Measurements from ENCODE around the gene CDK11A.
"Not testable (repeated sequence)": the region's sequence is repeated elsewhere in the genome, so short reads cannot be mapped to it uniquely, and the experiment has no call there.

CDK11A gene

DNA sequence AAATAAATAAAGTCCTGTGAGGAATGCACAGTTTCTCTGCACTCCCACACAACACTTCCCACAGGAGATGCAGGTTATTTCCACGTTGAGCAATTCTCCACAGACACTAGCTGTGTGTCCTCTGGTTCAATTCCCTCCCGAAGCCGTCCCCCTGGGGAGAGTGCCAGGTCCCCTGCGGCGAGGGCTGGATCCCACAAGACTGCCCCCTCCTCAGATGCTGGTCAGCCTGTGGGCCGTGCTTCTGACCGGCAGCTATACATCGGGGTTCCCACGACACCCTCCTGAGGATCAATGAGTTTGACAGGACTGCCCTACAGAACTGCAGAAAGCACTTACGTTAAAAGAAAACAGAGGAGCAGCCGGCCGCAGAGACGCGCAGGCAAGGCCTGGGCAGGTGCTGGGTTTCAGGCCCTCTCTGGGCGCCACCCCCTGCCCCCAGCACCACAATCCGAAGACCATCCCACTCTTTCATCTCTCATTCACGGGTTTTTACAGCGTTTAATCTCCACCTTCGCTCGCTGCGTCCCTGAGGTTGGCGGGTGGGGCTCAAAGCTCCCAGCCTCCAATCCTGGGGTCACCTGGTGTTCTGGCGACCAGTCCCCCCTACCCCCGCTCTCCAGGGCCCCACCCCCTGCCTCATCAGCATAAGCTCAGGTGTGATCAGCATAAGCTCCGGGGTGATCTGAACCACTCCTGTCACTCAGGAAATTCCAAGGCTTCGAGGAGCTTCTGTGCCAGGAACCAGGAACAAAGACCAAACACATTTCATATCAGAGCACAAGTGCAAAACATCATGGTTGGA, 40.9 kb downstream of the CDK11A start:
- no peak for DNase-seq

DNA sequence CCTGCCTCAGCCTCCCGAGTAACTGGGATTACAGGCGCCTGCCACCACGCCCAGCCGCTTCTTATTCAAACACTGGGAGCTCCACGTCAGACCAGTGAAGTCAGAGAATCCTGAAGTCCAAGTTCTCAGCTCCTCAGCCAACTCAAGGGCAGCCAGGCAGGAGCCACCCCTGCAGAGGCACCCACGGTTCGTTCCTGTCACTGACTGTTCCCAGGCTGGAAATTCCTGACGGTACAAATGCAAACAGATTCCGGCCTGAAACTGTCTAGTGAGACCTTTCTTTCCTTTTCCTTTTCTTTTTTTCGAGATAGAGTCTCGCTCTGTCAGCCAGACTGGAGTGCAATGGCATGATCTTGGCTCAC, 43.3 kb downstream of the CDK11A start:
- DNase-seq = no peak

DNA sequence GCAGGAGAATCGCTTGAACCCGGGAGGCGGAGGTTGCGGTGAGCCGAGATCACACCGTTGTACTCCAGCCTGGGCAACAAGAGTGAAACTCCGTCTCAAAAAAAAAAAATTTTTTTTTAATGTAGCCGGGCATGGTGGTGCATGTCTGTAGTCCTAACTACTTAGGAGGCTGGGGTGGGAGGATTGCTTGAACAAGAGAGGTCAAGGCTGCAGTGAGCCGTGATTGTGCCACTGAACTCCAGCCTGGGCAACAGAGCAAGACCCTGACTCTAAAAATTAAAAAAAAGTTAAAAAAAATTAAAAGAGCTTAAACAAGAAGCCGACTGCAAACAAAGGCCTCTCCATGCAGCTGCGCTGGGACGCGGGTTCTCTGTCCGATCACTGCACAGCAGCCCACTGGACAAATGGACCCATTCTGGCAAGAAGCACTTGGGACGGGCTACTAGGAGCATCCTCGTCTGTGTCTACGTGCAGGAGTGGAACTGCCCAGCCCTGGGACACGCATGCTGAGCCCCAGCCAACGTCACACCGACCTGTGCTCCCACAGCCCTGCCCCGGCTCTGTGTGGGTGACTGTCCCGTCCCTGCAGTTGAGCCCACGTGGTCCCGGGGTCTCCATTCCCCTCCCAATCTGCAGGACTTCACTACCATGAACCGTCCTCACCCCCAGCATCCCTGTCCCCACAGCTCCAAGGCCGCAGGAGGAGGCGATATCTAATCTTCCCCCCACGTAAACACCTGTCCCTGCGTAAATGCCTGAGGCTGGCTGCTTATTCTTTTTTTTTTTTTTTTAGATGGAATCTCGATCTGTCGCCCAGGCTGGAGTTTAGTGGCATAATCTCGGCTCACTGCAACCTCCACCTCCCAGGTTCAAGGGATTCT, 43.9 kb downstream of the CDK11A start:
- DNase-seq = no peak

DNA sequence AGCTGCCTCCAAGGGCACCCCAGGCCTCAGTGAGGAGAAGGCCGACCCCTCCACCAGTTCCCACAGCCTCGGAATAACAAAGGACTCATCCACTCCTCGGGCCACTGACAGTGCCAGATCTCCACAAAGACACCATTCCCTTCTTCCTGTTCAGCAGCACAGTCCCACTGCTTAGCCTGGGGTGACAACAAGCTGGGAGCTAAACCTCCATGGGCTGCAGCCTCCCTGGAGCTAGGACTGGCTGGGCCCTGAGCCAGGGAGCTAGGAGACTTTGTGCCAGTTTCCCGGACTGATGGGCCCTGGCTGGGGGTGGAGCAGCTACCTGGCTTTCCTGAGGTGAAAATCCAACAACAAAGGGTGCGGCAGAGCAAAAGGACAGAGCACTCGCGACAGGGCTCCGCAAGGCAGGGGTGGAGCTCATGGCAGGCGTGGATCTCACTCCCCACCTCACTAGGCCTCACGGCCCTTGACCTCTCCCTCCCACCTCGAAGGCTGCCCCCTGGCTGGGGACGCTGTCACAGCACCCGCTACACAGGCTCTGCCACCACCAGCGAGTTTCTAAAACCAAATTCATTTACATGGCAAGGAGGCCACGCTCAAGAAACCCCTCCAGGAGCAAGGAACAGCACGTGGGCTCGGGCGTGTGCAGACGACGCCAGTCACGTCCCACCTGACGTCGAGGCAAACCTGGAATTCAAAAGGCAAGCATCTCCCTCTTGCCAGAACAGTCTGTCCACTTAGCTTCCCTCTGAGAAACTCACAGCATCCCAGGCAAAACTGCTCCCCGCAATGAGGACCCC, 45.4 kb downstream of the CDK11A start:
- no peak for DNase-seq

DNA sequence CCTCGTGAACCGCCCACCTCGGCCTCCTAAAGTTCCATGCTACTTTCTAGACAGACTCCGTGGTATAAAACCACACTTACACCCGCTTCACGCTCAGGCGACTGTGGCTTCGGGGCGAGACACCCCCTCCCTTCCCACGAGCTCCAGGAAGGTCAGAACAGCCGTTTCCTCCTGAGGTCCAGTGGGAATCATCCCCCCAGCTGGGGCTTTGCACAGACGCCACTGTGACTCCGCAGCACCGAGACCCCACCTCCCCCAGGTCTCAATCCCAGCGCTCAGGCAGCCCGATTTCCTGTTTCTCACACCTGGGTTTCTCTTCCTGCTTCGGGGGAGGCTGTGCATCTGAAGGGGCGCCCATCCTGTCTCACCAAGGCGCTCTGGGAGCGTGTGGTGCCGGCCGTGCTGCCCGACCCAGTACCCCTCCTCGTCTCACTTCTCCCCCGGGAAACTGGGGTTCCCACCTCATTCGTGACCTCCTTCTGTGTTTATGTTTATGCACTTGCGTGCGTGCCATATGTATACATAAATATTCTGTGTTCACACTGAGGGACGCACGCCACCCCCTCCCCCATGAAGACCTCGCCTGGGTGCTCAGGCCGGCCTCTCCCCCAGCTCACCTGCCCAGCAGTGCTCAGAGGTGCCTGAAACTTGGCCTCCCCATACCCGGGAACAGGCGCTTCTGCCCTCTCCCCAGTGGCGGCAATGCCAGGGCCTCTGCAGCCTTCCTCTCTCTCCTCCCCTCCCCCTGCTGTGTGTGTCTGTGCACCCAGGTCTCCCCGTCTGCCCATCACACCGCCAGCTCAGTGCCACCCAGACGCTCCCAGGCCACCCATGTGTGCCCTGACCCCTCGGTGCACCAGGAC, 46.2 kb downstream of the CDK11A start:
- DNase-seq = no peak

DNA sequence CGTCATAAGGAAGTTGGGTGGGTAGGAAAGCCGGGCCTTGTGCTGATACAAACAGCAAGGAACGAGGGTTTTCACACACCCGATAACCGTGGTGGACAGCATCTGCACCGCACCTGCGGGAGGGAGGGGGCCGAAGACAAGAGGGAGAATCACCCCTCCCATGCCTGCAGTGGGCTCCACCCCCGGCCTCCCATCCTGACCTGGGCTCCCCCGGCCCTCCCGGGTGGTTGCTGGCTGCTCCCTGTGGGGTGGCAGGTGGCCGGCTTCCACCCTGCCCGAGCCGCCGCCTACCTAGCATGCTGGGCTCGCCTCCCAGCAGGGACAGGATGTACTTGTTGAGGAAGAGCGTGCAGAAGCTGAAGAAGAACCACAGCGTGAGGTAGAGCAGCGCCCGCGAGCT, 48.1 kb downstream of the CDK11A start:
- DNase-seq = not testable (repeated sequence)

DNA sequence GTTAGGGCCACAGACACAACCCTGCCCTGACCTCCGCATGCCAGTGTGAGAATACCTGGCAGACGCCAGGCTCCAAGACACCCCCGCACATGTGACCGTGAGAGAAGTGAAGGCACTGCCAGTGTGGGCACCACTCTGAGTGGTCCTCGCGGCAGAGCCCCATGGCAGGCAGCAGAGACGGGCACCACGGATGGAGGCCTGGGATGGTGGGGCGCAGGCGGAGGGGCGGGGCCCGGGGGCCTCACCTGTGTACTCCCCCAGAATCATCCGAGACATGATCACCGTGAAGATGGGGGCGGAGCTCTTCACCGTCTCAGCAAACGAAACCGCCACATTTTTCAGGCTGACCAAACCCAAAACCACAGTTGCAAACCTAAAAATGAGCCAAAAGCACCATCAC, 48.9 kb downstream of the CDK11A start:
- DNase-seq = not testable (repeated sequence)

DNA sequence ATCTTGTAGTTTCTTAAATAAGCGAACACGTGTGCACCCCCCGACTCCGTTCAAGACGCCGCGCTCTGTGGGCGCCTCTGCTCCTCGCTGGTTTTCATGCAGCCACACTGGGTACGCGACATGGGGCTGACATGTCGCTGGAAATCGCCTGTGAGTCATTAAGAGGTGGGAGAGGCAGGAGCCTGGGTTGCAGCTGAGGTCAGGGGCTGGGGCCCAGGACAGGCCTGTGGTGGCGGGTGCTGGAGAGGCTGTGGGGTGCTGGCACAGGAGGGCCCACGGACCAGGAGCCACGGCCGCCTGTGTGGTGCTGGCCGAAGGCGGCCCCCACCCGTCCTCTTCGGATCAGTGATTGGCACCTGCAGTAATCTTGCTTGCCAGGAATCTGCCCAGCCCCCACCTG, 49.4 kb downstream of the CDK11A start:
- DNase-seq = not testable (repeated sequence)

DNA sequence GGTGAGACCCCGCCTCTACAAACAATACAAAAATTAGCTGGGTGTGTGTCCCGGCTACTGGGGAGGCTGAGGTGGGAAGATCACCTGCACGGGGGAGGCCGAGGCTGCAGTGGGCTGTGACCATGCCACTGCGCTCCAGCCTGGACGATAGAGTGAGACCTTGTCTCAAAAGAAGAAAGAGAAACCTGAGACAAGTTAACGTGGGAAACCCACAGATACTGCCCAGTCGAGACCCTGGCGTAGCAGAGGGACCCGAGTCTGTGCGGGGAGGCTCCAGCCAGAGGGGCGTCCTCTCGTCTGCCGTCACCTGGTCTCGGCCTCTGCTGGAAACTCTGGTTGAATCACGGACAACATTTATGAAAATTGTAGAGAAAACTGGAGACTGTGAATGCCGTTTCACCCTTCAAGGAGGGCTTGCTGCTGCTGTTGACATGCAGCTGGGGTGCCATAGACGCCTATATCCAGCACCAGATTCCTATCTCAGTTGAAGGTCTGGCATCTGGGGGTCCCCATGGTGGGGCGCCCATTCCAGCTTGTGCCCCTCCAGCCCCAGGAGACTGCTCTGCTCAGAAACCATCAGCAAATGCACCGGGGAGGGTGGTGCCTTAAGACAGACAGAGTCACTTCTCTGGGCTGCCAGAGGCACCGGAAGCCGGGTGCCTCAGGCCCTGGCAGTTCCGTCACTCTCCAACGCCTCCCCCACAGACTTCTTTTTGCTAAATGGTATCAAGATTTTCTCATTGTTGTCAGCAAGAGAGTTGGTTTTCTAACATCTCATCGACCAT, 51.8 kb downstream of the CDK11A start:
- no peak for DNase-seq

DNA sequence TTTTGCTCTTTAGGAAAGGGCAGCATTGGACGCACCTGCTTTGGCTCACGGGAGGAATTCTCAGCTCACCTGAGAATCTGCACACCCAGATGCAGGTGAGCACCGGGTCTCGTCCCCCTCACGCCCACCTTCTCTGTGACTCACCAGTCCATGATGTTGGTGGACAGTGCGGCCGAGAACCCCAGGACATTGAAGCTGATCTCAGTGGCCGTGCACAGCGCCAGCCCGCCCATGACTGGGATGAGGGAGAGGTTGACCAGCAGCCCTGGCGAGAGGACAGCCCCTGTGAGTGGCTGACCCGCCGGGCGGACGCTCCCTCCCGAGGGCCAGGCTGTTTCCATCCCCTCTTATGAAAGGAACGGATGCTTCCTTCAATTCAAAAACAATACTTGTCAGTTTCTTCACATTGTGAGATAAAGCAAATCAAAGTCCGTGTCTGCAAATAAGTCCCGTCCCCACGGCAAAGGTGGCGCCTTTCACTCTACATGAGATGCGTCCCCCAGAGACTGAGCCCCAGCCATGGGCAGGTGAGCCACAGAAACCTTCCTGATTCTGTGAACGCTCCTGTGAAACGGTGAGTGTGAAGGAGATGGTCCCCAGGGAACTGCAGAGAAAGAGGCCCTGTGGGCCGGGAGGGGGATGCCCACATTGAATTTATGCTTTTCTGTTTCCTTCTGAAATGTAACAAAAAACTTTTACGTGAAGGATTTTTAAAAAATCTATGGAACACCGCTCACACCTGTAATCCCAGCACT, 52.6 kb downstream of the CDK11A start:
- DNase-seq = no peak

DNA sequence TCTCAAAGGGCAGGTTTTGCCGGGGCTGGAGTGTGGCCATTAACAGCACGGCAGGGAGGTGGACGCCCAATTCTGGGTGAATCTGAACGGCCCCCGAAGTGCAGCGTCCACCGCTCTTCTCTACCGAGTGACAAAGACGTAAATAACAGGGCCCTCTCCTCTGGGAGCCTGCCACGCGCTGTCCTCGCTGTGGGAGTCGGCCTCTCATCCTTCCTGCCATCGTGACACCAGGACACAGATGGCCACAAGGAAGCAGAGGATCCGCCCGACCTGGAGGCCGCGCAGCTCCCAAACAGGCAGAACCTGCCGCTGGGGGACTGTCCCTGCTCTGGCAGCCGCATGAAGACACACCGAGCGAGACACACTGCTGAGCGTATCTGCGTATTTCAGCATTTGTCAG, 53.3 kb downstream of the CDK11A start:
- DNase-seq = no peak

DNA sequence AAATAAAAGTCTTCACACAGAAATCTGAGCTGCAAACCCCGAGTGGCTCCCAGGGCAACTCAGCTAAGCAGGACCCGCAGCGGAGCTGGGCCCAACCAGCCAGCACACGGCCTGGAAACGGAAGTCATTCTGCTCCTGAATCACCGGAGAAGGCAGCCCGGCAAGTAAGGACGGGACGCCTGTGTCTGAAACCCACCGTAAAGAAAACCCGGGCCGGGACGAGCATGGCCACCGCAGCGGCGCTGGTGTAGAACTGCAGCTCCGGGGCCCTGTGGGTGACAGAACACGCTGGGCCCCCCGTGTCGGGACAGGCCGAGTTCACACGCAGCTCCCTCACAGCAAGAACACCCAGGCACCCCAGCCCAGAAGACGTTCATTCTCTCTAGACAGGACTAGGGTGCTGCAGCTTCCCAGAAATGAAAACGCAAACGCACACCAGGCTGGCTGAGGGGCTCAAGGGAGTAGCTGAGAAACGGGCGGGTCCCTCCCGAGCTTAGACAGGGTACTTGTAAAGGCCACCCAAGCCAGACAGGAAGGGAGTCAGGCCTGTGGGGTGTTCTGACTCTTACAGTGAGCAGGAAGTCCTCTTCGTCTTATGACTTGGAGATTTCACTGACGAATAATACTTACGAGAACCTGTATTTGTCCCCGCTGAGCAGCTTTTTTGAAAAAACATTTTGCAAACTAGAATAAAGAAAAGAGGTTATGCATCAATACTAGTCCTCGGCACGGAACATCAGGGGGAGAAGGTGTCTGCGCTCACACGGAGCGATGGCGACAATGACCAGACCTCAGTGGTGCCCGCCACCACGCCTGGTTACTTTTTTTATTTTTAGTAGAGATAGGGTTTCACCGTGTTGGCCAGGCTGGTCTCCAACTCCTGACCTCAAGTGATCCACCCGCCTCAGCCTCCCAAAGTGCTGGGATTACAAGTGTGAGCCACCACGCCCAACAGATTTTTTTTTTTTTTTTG, 54.4 kb downstream of the CDK11A start:
- no peak for DNase-seq

DNA sequence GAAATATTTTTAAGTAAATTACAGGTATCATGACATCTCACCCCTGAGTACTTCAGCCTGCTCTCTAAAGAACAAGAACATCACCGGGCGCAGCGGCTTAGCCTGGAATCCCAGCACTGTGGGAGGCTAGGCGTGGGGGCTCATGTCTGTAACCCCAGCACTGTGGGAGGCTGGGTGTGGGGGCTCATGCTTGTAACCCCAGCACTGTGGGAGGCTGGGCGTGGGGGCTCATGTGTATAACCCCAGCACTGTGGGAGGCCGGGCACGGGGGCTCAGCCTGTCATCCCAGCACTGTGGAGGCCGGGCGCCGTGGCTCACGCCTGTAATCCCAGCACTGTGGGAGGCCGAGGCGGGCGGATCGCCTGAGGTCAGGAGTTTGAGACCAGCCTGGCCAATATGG, 57.6 kb downstream of the CDK11A start:
- no peak for DNase-seq

DNA sequence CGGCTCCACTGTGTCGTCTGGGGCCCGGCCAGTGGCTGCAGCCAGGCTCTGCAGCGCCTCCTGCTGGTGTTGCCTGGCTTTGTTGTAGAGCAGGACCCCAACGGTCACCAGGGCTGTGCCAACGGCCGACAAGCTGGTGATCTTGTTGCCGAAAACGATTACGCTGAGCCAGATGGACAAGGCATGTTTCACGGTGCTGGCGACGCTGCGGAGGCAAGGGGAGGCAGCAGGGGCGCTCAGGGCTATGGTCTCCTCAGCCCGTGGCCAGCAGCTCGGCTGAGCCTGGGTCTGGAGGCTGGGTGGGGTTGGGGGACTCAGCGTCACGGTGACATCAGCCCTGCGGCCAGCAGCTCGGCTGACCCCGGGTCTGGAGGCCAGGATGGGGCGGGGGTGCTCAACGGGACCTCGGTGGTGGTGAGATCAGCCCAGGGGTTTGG, 58.3 kb downstream of the CDK11A start:
- no peak for DNase-seq

DNA sequence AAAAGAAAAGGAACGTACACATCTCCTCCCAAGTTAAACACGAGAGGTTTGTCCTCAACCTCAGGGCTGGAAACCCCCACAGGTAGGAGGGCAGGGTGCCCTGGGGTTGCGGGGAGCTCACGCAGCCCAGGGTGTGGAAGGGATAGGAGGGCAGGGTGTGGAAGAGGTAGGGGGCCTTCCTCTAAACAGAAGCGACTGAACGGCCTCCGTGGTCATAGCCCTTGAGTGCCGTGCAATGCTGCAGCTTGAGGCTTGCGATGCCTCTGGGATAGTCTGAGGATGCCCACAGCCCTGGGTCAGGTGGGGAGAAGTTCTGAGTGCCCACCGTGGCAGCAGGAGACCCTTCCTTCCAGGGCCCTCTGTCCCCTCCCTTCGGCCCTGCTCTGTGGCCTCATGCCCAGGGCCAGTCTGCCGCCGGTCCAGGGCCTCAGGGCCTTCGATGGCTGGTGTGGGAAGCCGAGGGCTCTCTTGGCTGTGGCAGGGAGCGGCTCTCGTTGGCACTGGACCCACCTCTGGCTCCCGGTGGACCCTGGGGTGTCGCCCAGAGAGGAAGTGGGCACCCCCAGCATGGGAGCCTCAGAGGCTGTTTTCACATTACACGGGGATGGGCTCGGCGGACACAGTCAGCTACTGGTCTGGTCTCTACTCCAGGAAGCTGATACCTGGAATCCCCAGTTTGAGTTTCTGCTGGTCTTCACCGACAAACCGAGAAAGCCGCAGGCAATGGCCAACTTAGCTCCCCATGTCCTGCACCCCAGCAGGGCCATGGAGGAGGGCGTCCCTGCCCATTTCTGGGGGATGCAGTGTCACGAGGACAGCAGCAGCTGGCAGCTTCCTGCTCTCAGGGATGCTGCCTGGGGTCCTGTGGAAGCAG, 59.0 kb downstream of the CDK11A start:
- no peak for DNase-seq

DNA sequence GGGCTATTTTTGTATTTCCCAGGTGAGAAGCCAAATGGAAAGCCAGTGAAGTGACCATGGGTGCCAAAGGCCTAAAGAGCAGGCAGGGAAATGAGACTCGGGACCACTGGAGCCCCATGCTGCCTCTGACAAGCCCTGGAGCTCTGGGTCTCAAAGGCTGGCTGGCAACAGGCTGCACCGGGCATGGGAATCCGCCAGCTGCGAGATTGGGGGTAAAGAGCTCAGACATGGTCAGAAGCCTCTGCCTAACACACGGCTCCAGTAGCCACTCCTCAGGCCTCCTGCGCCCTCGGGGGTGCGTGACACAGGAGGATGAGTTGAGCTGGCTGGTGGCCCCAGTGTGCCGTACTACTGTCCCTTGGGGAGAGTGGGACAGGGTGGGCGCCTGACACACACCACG, 59.8 kb downstream of the CDK11A start:
- not testable (repeated sequence) for DNase-seq

DNA sequence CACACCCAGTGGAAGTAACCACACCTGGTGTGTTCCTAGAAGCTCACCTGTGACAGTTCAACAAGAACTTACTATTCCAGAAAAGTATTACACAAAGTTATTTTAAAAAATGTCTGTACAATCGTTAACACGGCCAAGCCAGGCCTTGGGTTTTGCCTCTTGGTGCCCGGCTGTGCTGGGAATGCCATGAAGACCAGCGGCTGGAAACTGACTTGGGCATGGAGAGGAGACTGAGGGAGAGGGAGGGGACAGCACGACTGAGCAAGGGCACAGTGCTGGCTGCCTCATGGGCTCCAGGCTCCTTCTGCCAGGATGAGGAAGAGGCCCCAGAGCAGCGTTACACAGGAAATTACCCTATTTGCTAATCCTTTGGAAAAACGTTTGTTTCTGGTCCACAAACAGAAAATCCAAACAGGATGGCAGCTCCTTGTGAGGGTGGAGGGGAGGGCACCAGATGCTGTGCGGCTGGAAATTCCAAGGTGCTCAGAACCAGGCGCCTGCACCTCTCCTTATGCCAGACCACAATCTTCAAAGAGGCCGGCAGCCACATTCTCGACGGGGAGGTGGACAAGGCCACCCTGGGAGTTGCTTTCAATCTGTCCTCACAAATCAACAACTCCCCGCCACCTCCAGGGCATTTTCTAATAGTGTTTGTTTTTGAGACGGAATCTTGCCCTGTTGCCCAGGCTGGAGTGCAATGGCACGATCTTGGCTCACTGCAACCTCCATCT, 61.2 kb downstream of the CDK11A start:
- DNase-seq = not testable (repeated sequence)

DNA sequence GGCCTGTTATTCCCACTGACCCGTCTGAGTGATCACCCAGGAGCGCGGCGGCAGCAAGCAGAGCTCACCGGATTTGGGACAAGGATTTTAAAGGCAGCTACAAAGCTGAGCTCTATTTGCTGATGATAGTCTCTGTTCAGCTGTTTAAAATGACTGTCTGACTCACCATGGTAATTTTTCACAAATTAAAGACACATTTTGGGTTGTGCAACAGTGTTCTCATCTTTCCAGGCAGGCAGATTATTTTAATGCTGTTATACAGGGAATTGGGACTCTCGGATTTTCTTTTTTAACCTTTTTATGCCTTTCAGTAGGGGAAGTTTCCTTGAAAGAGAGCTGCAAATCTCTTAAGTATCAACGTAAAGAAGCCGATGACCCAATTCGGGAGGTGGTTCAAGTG, 61.8 kb downstream of the CDK11A start:
- DNase-seq = not testable (repeated sequence)

Data from NCI-H2029 (cell line).